Stimulated activated naive CD4-positive, alpha-beta T cell treated with Interleukin-2 at 50 U/mL for 16 hours (primary cell): ENCODE measurements around the gene OR51I2.

Source experiments
- DNase-seq: peaks from one replicate; lab custom pipeline; 2025; lab: John Stamatoyannopoulos, UW

The OR51I2 gene

GRCh38 chr11:5449023-5449422 lies at the start of gene OR51I2:
TSS of gene OR51I2 (plus strand) at chr11:5449323. CDS start at chr11:5453489, 4,166 bp downstream.
- DNase-seq = no peak

GRCh38 chr11:5405173-5405572 lies 44.0 kb upstream of the OR51I2 start:
- no peak for DNase-seq

- no peak for DNase-seq
Observed at GRCh38 chr11:5420993-5421392, 28.1 kb upstream of the OR51I2 start.

- no peak for DNase-seq
Observed at GRCh38 chr11:5421811-5422210, 27.3 kb upstream of the OR51I2 start, which contains the start of gene OR51Q1. TSS of gene OR51Q1 (plus strand) at chr11:5422111. CDS start at chr11:5422201, 90 bp downstream.

- no peak for DNase-seq
Observed at GRCh38 chr11:5423131-5423530, 26.0 kb upstream of the OR51I2 start.

- no peak for DNase-seq
Observed at GRCh38 chr11:5441414-5441813, 7.7 kb upstream of the OR51I2 start, which contains the start of gene OR51I1. TSS of gene OR51I1 (minus strand) at chr11:5441514. CDS start at chr11:5441514, 0 bp downstream.

- no peak for DNase-seq
Observed at GRCh38 chr11:5443835-5444393, 5.2 kb upstream of the OR51I2 start.

GRCh38 chr11:5449432-5449831 lies 309 bp downstream of the OR51I2 start:
- DNase-seq = no peak

- DNase-seq = no peak
Observed at GRCh38 chr11:5460983-5461621, 12.0 kb downstream of the OR51I2 start.

GRCh38 chr11:5467527-5467926 lies 18.4 kb downstream of the OR51I2 start:
- DNase-seq = no peak

GRCh38 chr11:5473921-5474320 lies 24.8 kb downstream of the OR51I2 start:
- no peak for DNase-seq

GRCh38 chr11:5476186-5476819 lies 27.2 kb downstream of the OR51I2 start:
- DNase-seq = no peak

- no peak for DNase-seq
Observed at GRCh38 chr11:5486003-5486402, 36.9 kb downstream of the OR51I2 start.

- DNase-seq = no peak
Observed at GRCh38 chr11:5486421-5486820, 37.3 kb downstream of the OR51I2 start.

GRCh38 chr11:5488385-5488784 lies 39.3 kb downstream of the OR51I2 start, which contains the start of gene OR52D1:
TSS of gene OR52D1 (plus strand) at chr11:5488685. CDS start at chr11:5488707, 22 bp downstream.
- no peak for DNase-seq

GRCh38 chr11:5488798-5489399 lies 39.8 kb downstream of the OR51I2 start:
- DNase-seq = no peak

GRCh38 chr11:5489576-5490357 lies 40.6 kb downstream of the OR51I2 start:
- no peak for DNase-seq

- DNase-seq = no peak
Observed at GRCh38 chr11:5499671-5500070, 50.5 kb downstream of the OR51I2 start.

GRCh38 chr11:5500393-5500801 lies 51.3 kb downstream of the OR51I2 start:
- no peak for DNase-seq

- DNase-seq = no peak
Observed at GRCh38 chr11:5504403-5504921, 55.3 kb downstream of the OR51I2 start.

- no peak for DNase-seq
Observed at GRCh38 chr11:5505363-5506048, 56.4 kb downstream of the OR51I2 start.
